Neural progenitor cell (in vitro differentiated cells): ENCODE results near the gene ATP1A4. TPM values are rescaled to one million over a fixed set of nuclear protein-coding genes. Genes with fewer than 3 reads are reported as not detected.

ENCODE experiments used
- DNase-seq: peaks from one replicate; pipeline ENCODE4 v3.0.0-alpha.2; 2016; ENCODE audit warnings: low spot score
- H2AFZ ChIP-seq: fragments of 200-600 bp; sonication (generic); replicated peaks from 2 replicates; pipeline ENCODE4 v1.6.1; 2016; ENCODE audit warnings: antibody characterized with exemption
- H3F3A ChIP-seq: fragments of 200-600 bp; sonication (generic); 2 replicates; pipeline ENCODE4 v1.6.1; 2016; ENCODE audit warnings: antibody characterized with exemption, low read depth
- H3K27ac ChIP-seq: fragments of 200-600 bp; sonication (generic); 2 replicates; pipeline ENCODE4 v1.5.1; 2016; ENCODE audit warnings: mild to moderate bottlenecking
- H3K27me3 ChIP-seq: fragments of 200-600 bp; sonication (generic); 2 replicates; pipeline ENCODE4 v1.6.1; 2016; ENCODE audit warnings: mild to moderate bottlenecking, moderate library complexity
- H3K36me3 ChIP-seq: fragments of 200-600 bp; sonication (generic); 2 replicates; pipeline ENCODE4 v1.5.1; 2016
- H3K4me1 ChIP-seq: fragments of 200-600 bp; sonication (generic); 2 replicates; pipeline ENCODE4 v1.6.1; 2016; ENCODE audit warnings: mixed run types
- H3K4me2 ChIP-seq: fragments of 200-600 bp; sonication (generic); 2 replicates; pipeline ENCODE4 v1.6.1; 2016
- H3K4me3 ChIP-seq: fragments of 200-600 bp; sonication (generic); 2 replicates; pipeline ENCODE4 v1.5.1; 2016
- H3K79me2 ChIP-seq: fragments of 200-600 bp; sonication (generic); 2 replicates; pipeline ENCODE4 v1.6.1; 2016; ENCODE audit warnings: low read depth
- H3K9ac ChIP-seq: fragments of 200-600 bp; sonication (generic); 2 replicates; pipeline ENCODE4 v1.6.1; 2016
- H3K9me3 ChIP-seq: fragments of 200-600 bp; sonication (generic); 2 replicates; pipeline ENCODE4 v1.5.1; 2016; ENCODE audit warnings: low read depth
- H4K20me1 ChIP-seq: fragments of 200-600 bp; sonication (generic); 2 replicates; pipeline ENCODE4 v1.6.1; 2016; ENCODE audit warnings: low read depth
- H3K27ac Mint-ChIP-seq: 3 replicates; pipeline ENCODE4 v1.8.0; 2021; ENCODE audit warnings: mixed read lengths
- H3K27me3 Mint-ChIP-seq: 2 replicates; pipeline ENCODE4 v1.8.0; 2022; ENCODE audit warnings: low read depth, mild to moderate bottlenecking, inconsistent platforms, moderate library complexity, mixed read lengths; ENCODE audit not compliant: insufficient read depth
- H3K36me3 Mint-ChIP-seq: 3 replicates; pipeline ENCODE4 v1.8.0; 2021; ENCODE audit warnings: mixed read lengths
- H3K4me1 Mint-ChIP-seq: 3 replicates; pipeline ENCODE4 v1.8.0; 2021; ENCODE audit warnings: mixed read lengths
- H3K4me3 Mint-ChIP-seq: 3 replicates; pipeline ENCODE4 v1.8.0; 2021; ENCODE audit warnings: mild to moderate bottlenecking, moderate library complexity, mixed read lengths
- H3K9me3 Mint-ChIP-seq: 3 replicates; pipeline ENCODE4 v1.8.0; 2020; ENCODE audit warnings: mixed read lengths
- CTCF ChIP-seq: fragments of 200-600 bp; sonication (generic); IDR thresholded peaks from 2 replicates; pipeline ENCODE4 v1.5.1; 2017; ENCODE audit warnings: antibody characterized with exemption, mild to moderate bottlenecking
- EZH2 ChIP-seq: fragments of 200-600 bp; sonication (generic); IDR thresholded peaks from 2 replicates; pipeline ENCODE4 v1.6.1; 2017; ENCODE audit warnings: antibody characterized with exemption, mild to moderate bottlenecking, moderate library complexity
- EZH2phosphoT487 ChIP-seq: fragments of 200-600 bp; sonication (generic); IDR thresholded peaks from 2 replicates; pipeline ENCODE4 v1.6.1; 2017; ENCODE audit warnings: antibody characterized with exemption
- total RNA-seq: library from RNA; depleted of rRNA; stranded (reverse); fragments of >200 nt; gene quantifications from 2 replicates; pipeline ENCODE4 v1.2.3, GENCODE V29; 2015; ENCODE audit warnings: low replicate concordance

Gene ATP1A4
- total RNA-seq, 1 donor from 2014 or later: 0.17 TPM

- Mint-ChIP-seq H3K4me3 (no peak overlapping the region), H3K36me3 (peaks cover 32% of the 10 kb centered on the region), H3K9me3 (no peaks in the 10 kb centered on the region), H3K27ac (no peak overlapping the region), H3K4me1 (no peaks in the 10 kb centered on the region), H3K27me3 (no peaks in the 10 kb centered on the region)
- Histone ChIP-seq H3K9ac (no peak overlapping the region), H3K36me3 (peaks cover 18% of the 10 kb centered on the region), H4K20me1 (no peaks in the 10 kb centered on the region), H3K79me2 (no peaks in the 10 kb centered on the region), H3K4me2 (no peak overlapping the region), H3K4me3 (no peak overlapping the region), H3K27me3 (no peaks in the 10 kb centered on the region), H3K4me1 (no peaks in the 10 kb centered on the region), H3F3A (peaks cover under 1% of the 10 kb centered on the region), H2AFZ (no peak overlapping the region), H3K9me3 (no peaks in the 10 kb centered on the region), H3K27ac (no peak overlapping the region)
- TF ChIP-seq CTCF (no peak), EZH2phosphoT487 (no peak), EZH2 (no peak)
- no peak for DNase-seq
Observed at GRCh38 chr1:160227561-160227960, 76.2 kb downstream of the ATP1A4 start.

DNA sequence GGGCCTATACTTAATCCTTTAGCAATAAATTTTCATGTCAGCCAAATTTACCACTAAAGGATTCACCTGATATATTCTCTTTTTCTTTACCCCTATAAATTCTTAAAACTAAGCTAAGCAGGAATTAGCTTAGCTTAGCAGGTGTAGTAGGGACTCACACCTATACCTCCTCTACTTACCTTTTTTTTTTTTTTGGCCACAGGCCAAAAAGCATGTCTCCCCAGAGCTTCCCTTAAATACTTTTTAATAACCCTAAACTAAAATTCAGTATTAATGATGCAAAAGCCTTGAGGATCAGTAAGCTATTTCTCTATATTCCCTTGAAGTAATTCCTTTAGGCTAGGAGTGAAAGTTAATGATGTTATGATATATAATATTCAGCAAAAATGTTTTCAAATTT lies 77.0 kb downstream of the ATP1A4 start:
- Histone ChIP-seq H3K27me3 (no peaks in the 10 kb centered on the region), H3K79me2 (no peaks in the 10 kb centered on the region), H3K4me3 (no peak overlapping the region), H3K36me3 (peaks cover 18% of the 10 kb centered on the region), H3K9ac (no peak overlapping the region), H3F3A (no peaks in the 10 kb centered on the region), H2AFZ (no peak overlapping the region), H3K4me2 (no peak overlapping the region), H3K27ac (no peak overlapping the region), H3K4me1 (no peaks in the 10 kb centered on the region), H4K20me1 (no peaks in the 10 kb centered on the region), H3K9me3 (no peaks in the 10 kb centered on the region)
- H3K4me3 Mint-ChIP-seq: no peak overlapping the region
- H3K9me3 Mint-ChIP-seq: no peaks in the 10 kb centered on the region
- H3K4me1 Mint-ChIP-seq: no peaks in the 10 kb centered on the region
- H3K27me3 Mint-ChIP-seq: no peaks in the 10 kb centered on the region
- DNase-seq: no peak
- no peak overlapping the region for H3K27ac Mint-ChIP-seq
- peaks cover 30% of the 10 kb centered on the region for H3K36me3 Mint-ChIP-seq
- TF ChIP-seq EZH2phosphoT487 (no peak), EZH2 (no peak), CTCF (no peak)

GRCh38 chr1:160232911-160233310 lies 81.5 kb downstream of the ATP1A4 start:
- no peaks in the 10 kb centered on the region for H3K79me2 ChIP-seq
- H3K4me3 Mint-ChIP-seq: no peak overlapping the region
- no peaks in the 10 kb centered on the region for H3K4me1 ChIP-seq
- H3K27ac ChIP-seq: no peak overlapping the region
- no peaks in the 10 kb centered on the region for H3K27me3 Mint-ChIP-seq
- H3K4me3 ChIP-seq: no peak overlapping the region
- H4K20me1 ChIP-seq: peaks cover under 1% of the 10 kb centered on the region
- no peak overlapping the region for H3K9ac ChIP-seq
- H2AFZ ChIP-seq: no peak overlapping the region
- H3K36me3 ChIP-seq: peaks cover 32% of the 10 kb centered on the region
- no peak overlapping the region for H3K4me2 ChIP-seq
- H3K36me3 Mint-ChIP-seq: peaks cover 26% of the 10 kb centered on the region
- TF ChIP-seq EZH2phosphoT487 (no peak), CTCF (no peak), EZH2 (no peak)
- peaks cover 3% of the 10 kb centered on the region for H3F3A ChIP-seq
- H3K27me3 ChIP-seq: no peaks in the 10 kb centered on the region
- H3K27ac Mint-ChIP-seq: no peak overlapping the region
- DNase-seq: no peak
- H3K4me1 Mint-ChIP-seq: no peaks in the 10 kb centered on the region
- H3K9me3 ChIP-seq: no peaks in the 10 kb centered on the region
- no peaks in the 10 kb centered on the region for H3K9me3 Mint-ChIP-seq

Other genes with a start within 250 kb of the ATP1A4 start
- 3.9 and 12.1 TPM in 2 replicates for gene TAGLN2, start 226.1 kb upstream of the ATP1A4 start, total RNA-seq
- gene IGSF9, start 206.0 kb upstream of the ATP1A4 start, total RNA-seq: 3.3 and 9.1 TPM in 2 replicates
- gene SLAMF9, start 197.4 kb upstream of the ATP1A4 start, total RNA-seq: not detected in 2 replicates
- 4.5 and 7.1 TPM in 2 replicates for gene PIGM, start 119.6 kb upstream of the ATP1A4 start, total RNA-seq
- gene KCNJ10, start 81.4 kb upstream of the ATP1A4 start, total RNA-seq: 0.15 TPM in 1 of 2 replicates, not detected in the other
- gene KCNJ9, start 70.1 kb upstream of the ATP1A4 start, total RNA-seq: 0.09 TPM in 2 replicates
- gene IGSF8, start 53.0 kb upstream of the ATP1A4 start, total RNA-seq: 9.4 and 23.4 TPM in 2 replicates
- gene ATP1A2, start 35.8 kb upstream of the ATP1A4 start, total RNA-seq: 88.6 and 154 TPM in 2 replicates
- 0.50 TPM in 1 of 2 replicates, not detected in the other for gene CASQ1, start 39.0 kb downstream of the ATP1A4 start, total RNA-seq
- gene PEA15, start 53.8 kb downstream of the ATP1A4 start, total RNA-seq: 39.1 and 63.5 TPM in 2 replicates
- gene DCAF8, start 110.9 kb downstream of the ATP1A4 start, total RNA-seq: 105 and 132 TPM in 2 replicates
- gene PEX19, start 133.5 kb downstream of the ATP1A4 start, total RNA-seq: 74.6 and 103 TPM in 2 replicates
- 82.6 and 83.3 TPM in 2 replicates for gene COPA, start 191.6 kb downstream of the ATP1A4 start, total RNA-seq
- 44.8 and 78.0 TPM in 2 replicates for gene NCSTN, start 191.8 kb downstream of the ATP1A4 start, total RNA-seq
- 0.07 and 0.22 TPM in 2 replicates for gene NHLH1, start 215.5 kb downstream of the ATP1A4 start, total RNA-seq
- 23.0 and 46.6 TPM in 2 replicates for gene VANGL2, start 249.0 kb downstream of the ATP1A4 start, total RNA-seq